K562 (cell line): ENCODE measurements around the gene NEDD8. TPM values are rescaled to one million over a fixed set of nuclear protein-coding genes. Genes with fewer than 3 reads are reported as not detected.

Experiments used
- ATF7 ChIP-seq: fragments of 450-650 bp; IDR thresholded peaks from 2 replicates; pipeline ENCODE4 v1.7.1; 2014; ENCODE audit warnings: mild to moderate bottlenecking, moderate library complexity
- BCOR ChIP-seq: fragments of 450-650 bp; IDR thresholded peaks from 2 replicates; pipeline ENCODE4 v1.6.1; 2016
- DNMT1 ChIP-seq: fragments of 450-650 bp; IDR thresholded peaks from 2 replicates; pipeline ENCODE4 v1.6.1; 2016; ENCODE audit warnings: antibody characterized with exemption, mild to moderate bottlenecking
- EGR1 ChIP-seq: fragments of 450-650 bp; conservative IDR thresholded peaks from 2 replicates; pipeline ENCODE4 v1.6.1; 2017; ENCODE audit warnings: mild to moderate bottlenecking
- GABPB1 ChIP-seq: sonication (generic); formaldehyde crosslinking; IDR thresholded peaks from 2 replicates; pipeline ENCODE4 v1.8.0; 2022; ENCODE audit warnings: mild to moderate bottlenecking, missing genetic modification reagents
- HIVEP1 ChIP-seq: fragments of 250-450 bp; sonication (Bioruptor Pico); IDR thresholded peaks from 2 replicates; pipeline ENCODE4 v1.4.0; 2020; ENCODE audit warnings: mild to moderate bottlenecking
- ILF3 ChIP-seq: fragments of 450-650 bp; IDR thresholded peaks from 2 replicates; pipeline ENCODE4 v1.6.1; 2018; ENCODE audit warnings: antibody characterized with exemption, mild to moderate bottlenecking, moderate library complexity, borderline replicate concordance
- MEIS2 ChIP-seq: fragments of 450-650 bp; IDR thresholded peaks from 2 replicates; pipeline ENCODE4 v1.6.1; 2014; ENCODE audit warnings: mild to moderate bottlenecking; ENCODE audit not compliant: partially characterized antibody
- NCOA2 ChIP-seq, 2 experiments: fragments of 450-650 bp; IDR thresholded peaks; 2 replicates each; pipeline ENCODE4 v1.6.1; 2018; ENCODE audit warnings: mild to moderate bottlenecking in 2 of 2, moderate library complexity in 1 of 2; ENCODE audit not compliant: partially characterized antibody in 2 of 2
- RBM34 ChIP-seq: fragments of 200-400 bp; formaldehyde crosslinking; IDR thresholded peaks from 2 replicates; pipeline ENCODE4 v1.6.1; 2018; ENCODE audit warnings: low read length, borderline replicate concordance; ENCODE audit not compliant: insufficient read depth
- SIX5 ChIP-seq, 2 experiments: IDR thresholded peaks; 2 replicates each; pipeline ENCODE4 v1.6.1; 2011; ENCODE audit warnings: low read length in 2 of 2, borderline replicate concordance in 1 of 2, low read depth in 1 of 2, mild to moderate bottlenecking in 1 of 2, moderate library complexity in 1 of 2; ENCODE audit not compliant: insufficient read depth in 1 of 2
- TEAD2 ChIP-seq: fragments of 450-650 bp; IDR thresholded peaks from 2 replicates; pipeline ENCODE4 v1.6.1; 2016; ENCODE audit warnings: missing genetic modification characterization, control low read depth, missing compliant biosample characterization
- ZFPM2 ChIP-seq: fragments of 250-450 bp; sonication (Bioruptor Pico); IDR thresholded peaks from 2 replicates; pipeline ENCODE4 v1.5.1; 2022; ENCODE audit warnings: mild to moderate bottlenecking
- ZNF121 ChIP-seq: sonication (generic); formaldehyde crosslinking; conservative IDR thresholded peaks from 2 replicates; pipeline ENCODE4 v1.8.0; 2022; ENCODE audit warnings: missing genetic modification reagents
- ZNF124 ChIP-seq: sonication (generic); formaldehyde crosslinking; IDR thresholded peaks from 2 replicates; pipeline ENCODE4 v1.8.1; 2022; ENCODE audit warnings: missing genetic modification reagents
- ZNF431 ChIP-seq: sonication (generic); formaldehyde crosslinking; IDR thresholded peaks from 2 replicates; pipeline ENCODE4 v1.8.0; 2022; ENCODE audit warnings: mild to moderate bottlenecking, missing genetic modification reagents
- ZNF766 ChIP-seq: fragments of 200-800 bp; sonication (Bioruptor generic); conservative IDR thresholded peaks from 2 replicates; pipeline ENCODE4 v1.6.1; 2016; ENCODE audit warnings: missing genetic modification characterization, missing compliant biosample characterization
- ZNF77 ChIP-seq: fragments of 250-450 bp; sonication (Bioruptor Pico); IDR thresholded peaks from 2 replicates; pipeline ENCODE4 v1.5.0; 2020
- polyA plus RNA-seq, 8 experiments: library from polyadenylated mRNA; depleted of rRNA in 4 of 8; stranded (reverse) in 5 of 8; unstranded in 3 of 8; fragments of >200 nt; fragmentation: Nextera tagmentation in 2 of 8; fragmentation: Illumina TruSeq in 1 of 8; extraction: Ambion mirVana in 2 of 8; extraction: Trizol in 1 of 8; gene quantifications; 2 replicates each; pipeline versions ENCODE4 v1.2.1 to v1.2.3, GENCODE V29; 2011 to 2014; ENCODE audit warnings: inconsistent platforms in 1 of 8, missing spikeins in 1 of 8
- total RNA-seq, 7 experiments: library from RNA; depleted of rRNA in 6 of 7; stranded (reverse); fragments of >200 nt in 6 of 7; fragmentation: Illumina TruSeq in 2 of 7; extraction: Trizol in 2 of 7; gene quantifications; 2 replicates each; pipeline versions ENCODE4 v1.2.1 to v1.2.3, GENCODE V29; 2011 to 2021; ENCODE audit warnings: low replicate concordance in 1 of 7
- TF ChIP-seq, protein P1 (sequence below): fragments of 250-450 bp; sonication (Bioruptor Pico); IDR thresholded peaks from 2 replicates; pipeline ENCODE4 v1.8.0; 2022; ENCODE audit warnings: inconsistent platforms, mild to moderate bottlenecking, moderate library complexity, borderline replicate concordance
- TF ChIP-seq, protein P2 (sequence below), 2 experiments: fragments of 450-650 bp; formaldehyde crosslinking in 1 of 2; IDR thresholded peaks; 2 replicates each; pipeline versions ENCODE4 v1.4.0 to v1.6.1; 2014 to 2020; ENCODE audit warnings: mild to moderate bottlenecking in 2 of 2, borderline replicate concordance in 1 of 2, low read depth in 1 of 2

NEDD8 gene
- total and polyA plus RNA-seq, 9 of the 15 experiments (the other 6 are each of a cell fraction or from before 2014, with no cell fraction given), result 142 to 691 (median 260) TPM

DNA sequence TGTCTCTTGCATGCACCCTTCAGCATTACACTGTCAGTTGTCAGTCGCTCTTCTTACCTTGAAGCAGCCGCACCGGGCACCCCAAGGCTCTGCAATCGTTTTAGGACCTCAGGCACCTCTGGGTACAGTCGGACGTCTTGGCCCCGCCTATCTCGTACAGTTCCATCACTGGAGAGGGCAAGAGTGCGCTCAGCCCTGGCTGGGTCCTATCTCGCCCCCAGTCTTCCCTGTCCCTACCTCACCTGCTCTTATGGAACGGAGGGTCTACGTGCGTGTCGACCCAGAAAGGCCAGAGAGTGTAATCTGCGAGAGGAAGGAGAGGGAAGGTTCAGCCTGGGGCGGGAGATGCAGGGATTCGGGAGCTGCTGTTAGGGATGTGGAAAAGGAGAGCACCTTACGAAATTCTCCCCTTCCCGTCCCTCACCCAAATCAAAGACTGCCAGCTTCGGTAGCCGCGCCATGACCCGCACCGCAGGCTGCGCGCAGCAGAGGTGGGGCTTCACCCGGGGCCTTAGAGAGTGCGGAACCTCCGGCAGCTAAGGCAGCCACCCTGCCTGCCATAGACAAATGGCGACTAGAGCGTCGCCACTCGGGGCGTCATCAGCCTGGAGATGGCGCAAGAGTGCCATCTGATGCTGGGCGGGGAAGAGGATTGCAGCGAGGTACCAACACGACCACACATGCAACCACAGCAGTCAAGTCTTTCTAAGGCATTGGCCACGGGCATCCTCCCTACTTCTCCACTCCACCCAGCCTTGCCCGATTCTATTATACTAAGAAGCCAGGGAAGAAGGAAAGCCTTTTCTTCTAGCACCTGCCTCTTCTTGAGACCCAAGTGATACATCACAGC is 16.4 kb downstream of the NEDD8 start, which contains the start of gene MDP1 (continued):
- TF ChIP-seq ZNF766 (CRISPR knock-in tag) (no peak), ZNF121 (CRISPR knock-in tag) (no peak), ZNF77 (no peak), GABPB1 (CRISPR knock-in tag) (peak; percentile 60; the same call in 1 of the 2 replicates), RBM34 (no peak), DNMT1 (no peak), SIX5 (IDR thresholded peaks at IDR 0.05; ENCODE audit: borderline replicate concordance in 1 of 2, insufficient read depth in 1 of 2, low read depth in 1 of 2, low read length in 2 of 2) (0 out of 4 replicates have a peak, but pooled peaks of 1 of the 2 experiments have one; percentile 8), BCOR (no peak), ZNF124 (CRISPR knock-in tag) (no peak), HIVEP1 (CRISPR knock-in tag) (no peak), ATF7 (peak; percentile 81), ZFPM2 (CRISPR knock-in tag) (no peak), EGR1 (no peak), NCOA2 (IDR thresholded peaks at IDR 0.05; ENCODE audit: partially characterized antibody in 2 of 2) (no peak), MEIS2 (peak; percentile 18), ZNF431 (CRISPR knock-in tag) (no peak), ILF3 (peak; percentile 77; the same call in 1 of the 2 replicates), TEAD2 (tag) (no peak)
- TF ChIP-seq, protein P1, sequence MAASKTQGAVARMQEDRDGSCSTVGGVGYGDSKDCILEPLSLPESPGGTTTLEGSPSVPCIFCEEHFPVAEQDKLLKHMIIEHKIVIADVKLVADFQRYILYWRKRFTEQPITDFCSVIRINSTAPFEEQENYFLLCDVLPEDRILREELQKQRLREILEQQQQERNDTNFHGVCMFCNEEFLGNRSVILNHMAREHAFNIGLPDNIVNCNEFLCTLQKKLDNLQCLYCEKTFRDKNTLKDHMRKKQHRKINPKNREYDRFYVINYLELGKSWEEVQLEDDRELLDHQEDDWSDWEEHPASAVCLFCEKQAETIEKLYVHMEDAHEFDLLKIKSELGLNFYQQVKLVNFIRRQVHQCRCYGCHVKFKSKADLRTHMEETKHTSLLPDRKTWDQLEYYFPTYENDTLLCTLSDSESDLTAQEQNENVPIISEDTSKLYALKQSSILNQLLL (CRISPR knock-in tag), result no peak
- TF ChIP-seq, protein P2, sequence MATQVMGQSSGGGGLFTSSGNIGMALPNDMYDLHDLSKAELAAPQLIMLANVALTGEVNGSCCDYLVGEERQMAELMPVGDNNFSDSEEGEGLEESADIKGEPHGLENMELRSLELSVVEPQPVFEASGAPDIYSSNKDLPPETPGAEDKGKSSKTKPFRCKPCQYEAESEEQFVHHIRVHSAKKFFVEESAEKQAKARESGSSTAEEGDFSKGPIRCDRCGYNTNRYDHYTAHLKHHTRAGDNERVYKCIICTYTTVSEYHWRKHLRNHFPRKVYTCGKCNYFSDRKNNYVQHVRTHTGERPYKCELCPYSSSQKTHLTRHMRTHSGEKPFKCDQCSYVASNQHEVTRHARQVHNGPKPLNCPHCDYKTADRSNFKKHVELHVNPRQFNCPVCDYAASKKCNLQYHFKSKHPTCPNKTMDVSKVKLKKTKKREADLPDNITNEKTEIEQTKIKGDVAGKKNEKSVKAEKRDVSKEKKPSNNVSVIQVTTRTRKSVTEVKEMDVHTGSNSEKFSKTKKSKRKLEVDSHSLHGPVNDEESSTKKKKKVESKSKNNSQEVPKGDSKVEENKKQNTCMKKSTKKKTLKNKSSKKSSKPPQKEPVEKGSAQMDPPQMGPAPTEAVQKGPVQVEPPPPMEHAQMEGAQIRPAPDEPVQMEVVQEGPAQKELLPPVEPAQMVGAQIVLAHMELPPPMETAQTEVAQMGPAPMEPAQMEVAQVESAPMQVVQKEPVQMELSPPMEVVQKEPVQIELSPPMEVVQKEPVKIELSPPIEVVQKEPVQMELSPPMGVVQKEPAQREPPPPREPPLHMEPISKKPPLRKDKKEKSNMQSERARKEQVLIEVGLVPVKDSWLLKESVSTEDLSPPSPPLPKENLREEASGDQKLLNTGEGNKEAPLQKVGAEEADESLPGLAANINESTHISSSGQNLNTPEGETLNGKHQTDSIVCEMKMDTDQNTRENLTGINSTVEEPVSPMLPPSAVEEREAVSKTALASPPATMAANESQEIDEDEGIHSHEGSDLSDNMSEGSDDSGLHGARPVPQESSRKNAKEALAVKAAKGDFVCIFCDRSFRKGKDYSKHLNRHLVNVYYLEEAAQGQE (IDR thresholded peaks at IDR 0.05; ENCODE audit: borderline replicate concordance), result peak; percentile 31; the same call in 1 of the 2 replicates
- TF ChIP-seq, protein P2 (CRISPR knock-in tag; IDR thresholded peaks at IDR 0.05; ENCODE audit: low read depth), result no peak
